GM12878 (cell line): ENCODE data around the gene ICE1.

ENCODE experiments used
- CEBPZ ChIP-seq: fragments of 150-350 bp; IDR thresholded peaks from 2 replicates; pipeline ENCODE4 v1.6.1; 2016; ENCODE audit warnings: low read depth, low read length
- HDAC2 ChIP-seq: fragments of 200-600 bp; sonication (generic); IDR thresholded peaks from 2 replicates; pipeline ENCODE4 v1.6.1; 2017
- IRF3 ChIP-seq: fragments of 450-650 bp; IDR thresholded peaks from 2 replicates; pipeline ENCODE4 v1.6.1; 2014; ENCODE audit warnings: mild to moderate bottlenecking
- RAD21 ChIP-seq: IDR thresholded peaks from 2 replicates; pipeline ENCODE4 v1.6.1; 2011; ENCODE audit warnings: mild to moderate bottlenecking, low read depth, low read length, moderate library complexity; ENCODE audit not compliant: insufficient read depth
- TF ChIP-seq, protein P1 (sequence below), 3 experiments: IDR thresholded peaks in 2 of 3; conservative IDR thresholded peaks in 1 of 3; 2 replicates each; pipeline ENCODE4 v1.5.1; 2011; ENCODE audit warnings: low read depth in 3 of 3, low read length in 3 of 3, mild to moderate bottlenecking in 3 of 3, control low read depth in 2 of 3, moderate library complexity in 2 of 3, inconsistent platforms in 1 of 3, mixed read lengths in 1 of 3; ENCODE audit not compliant: control insufficient read depth in 2 of 3, insufficient read depth in 1 of 3; ENCODE audit errors: extremely low read depth in 1 of 3
- TF ChIP-seq, protein P2 (sequence below): IDR thresholded peaks from 2 replicates; pipeline ENCODE4 v1.6.1; 2011; ENCODE audit warnings: low read depth, low read length, improper control_type of control experiment, borderline replicate concordance

DNA sequence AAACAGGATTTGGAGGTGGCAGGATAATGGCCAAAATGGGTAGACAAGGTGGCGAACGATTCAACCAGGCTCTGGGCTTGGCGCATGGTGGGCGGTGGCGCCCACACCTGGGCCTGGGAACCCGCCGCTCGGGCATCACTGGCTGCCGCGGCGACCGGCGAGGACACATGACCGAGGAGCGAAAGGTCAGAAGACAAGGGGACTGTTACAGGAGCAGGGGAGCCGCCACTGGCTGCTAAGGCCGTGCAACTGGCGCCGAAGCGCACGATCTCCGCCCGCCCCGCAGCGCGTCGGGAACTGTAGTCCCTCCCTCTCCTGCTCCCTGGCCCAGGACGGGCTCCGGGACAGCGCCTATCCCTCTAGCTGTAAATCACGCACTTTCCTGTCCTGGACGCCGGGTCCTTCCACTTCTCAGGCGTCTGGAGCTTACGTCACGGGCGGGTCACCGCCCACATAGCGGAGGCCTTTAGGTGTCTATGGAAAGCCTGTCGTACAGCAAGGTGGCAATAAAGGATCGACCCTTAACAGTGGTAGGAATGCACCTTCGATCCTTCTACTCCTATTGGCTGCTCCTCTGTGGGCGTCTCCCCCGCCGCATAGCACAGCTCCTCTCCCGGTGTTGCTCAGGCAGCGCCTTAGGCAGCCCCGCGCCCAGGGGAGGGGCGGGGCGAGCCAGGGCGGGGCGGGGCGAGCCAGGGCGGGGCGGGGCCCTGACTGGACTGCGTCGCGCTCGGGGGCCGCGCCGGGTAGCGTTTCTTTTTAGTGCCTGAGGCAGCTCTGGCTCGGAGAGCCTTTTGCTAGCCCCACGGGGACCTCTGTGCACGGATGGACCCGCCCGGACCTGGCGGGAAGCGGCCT lies at the start of gene ICE1:
- TF ChIP-seq, protein P1, sequence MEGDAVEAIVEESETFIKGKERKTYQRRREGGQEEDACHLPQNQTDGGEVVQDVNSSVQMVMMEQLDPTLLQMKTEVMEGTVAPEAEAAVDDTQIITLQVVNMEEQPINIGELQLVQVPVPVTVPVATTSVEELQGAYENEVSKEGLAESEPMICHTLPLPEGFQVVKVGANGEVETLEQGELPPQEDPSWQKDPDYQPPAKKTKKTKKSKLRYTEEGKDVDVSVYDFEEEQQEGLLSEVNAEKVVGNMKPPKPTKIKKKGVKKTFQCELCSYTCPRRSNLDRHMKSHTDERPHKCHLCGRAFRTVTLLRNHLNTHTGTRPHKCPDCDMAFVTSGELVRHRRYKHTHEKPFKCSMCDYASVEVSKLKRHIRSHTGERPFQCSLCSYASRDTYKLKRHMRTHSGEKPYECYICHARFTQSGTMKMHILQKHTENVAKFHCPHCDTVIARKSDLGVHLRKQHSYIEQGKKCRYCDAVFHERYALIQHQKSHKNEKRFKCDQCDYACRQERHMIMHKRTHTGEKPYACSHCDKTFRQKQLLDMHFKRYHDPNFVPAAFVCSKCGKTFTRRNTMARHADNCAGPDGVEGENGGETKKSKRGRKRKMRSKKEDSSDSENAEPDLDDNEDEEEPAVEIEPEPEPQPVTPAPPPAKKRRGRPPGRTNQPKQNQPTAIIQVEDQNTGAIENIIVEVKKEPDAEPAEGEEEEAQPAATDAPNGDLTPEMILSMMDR (IDR thresholded peaks at IDR 0.05 in 2 of 3, conservative IDR thresholded peaks at IDR 0.05 in 1 of 3; ENCODE audit: control insufficient read depth in 2 of 3, extremely low read depth in 1 of 3, insufficient read depth in 1 of 3, low read depth in 3 of 3, low read length in 3 of 3): no peak
- no peak for TF ChIP-seq CEBPZ
- TF ChIP-seq IRF3: no peak
- TF ChIP-seq HDAC2: no peak
- no peak for TF ChIP-seq RAD21
- TF ChIP-seq, protein P2, sequence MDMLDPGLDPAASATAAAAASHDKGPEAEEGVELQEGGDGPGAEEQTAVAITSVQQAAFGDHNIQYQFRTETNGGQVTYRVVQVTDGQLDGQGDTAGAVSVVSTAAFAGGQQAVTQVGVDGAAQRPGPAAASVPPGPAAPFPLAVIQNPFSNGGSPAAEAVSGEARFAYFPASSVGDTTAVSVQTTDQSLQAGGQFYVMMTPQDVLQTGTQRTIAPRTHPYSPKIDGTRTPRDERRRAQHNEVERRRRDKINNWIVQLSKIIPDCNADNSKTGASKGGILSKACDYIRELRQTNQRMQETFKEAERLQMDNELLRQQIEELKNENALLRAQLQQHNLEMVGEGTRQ: no peak; the same call in 1 of the 2 replicates
